ENCODE results near the gene ASF1B.
"Not testable (repeated sequence)": the region's sequence is repeated elsewhere in the genome, so short reads cannot be mapped to it uniquely, and the experiment has no call there.

DNA sequence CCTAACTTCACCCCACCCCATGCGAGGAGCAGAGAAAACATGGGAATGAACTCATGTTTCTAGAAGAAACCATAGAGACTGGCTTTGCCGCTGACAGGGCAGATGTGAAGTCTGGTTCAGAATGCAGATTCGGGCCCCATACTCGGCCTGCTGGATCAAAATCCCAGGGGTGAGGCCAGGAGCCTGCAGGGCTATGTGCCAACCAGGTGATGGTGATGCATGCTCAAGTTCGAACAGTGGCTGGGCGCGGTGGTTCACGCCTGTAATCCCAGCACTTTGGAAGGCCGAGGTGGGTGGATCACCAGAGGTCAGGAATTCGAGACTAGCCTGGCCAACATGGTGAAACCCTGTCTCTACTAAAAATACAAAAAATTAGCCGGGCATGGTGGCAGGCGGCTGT, 44.8 kb upstream of the ASF1B start:
- TF ChIP-seq YY1 (IDR thresholded peaks at IDR 0.05; ENCODE audit: insufficient read depth, insufficient read length); SUZ12 (IDR thresholded peaks at IDR 0.05; ENCODE audit: extremely low read depth, insufficient read depth, insufficient read length); ZNF274 (IDR thresholded peaks at IDR 0.05; ENCODE audit: low read depth, low read length): not testable (repeated sequence)

Measured in NT2/D1 (cell line).